GM21619 (cell line): Measurements from ENCODE around the gene NAV3.

Experiments used
- ATAC-seq: cut with Tn5 transposase; IDR thresholded peaks from one replicate; pipeline ENCODE4 v1.9.1; 2021; ENCODE audit not compliant: unreplicated experiment

NAV3 gene

DNA sequence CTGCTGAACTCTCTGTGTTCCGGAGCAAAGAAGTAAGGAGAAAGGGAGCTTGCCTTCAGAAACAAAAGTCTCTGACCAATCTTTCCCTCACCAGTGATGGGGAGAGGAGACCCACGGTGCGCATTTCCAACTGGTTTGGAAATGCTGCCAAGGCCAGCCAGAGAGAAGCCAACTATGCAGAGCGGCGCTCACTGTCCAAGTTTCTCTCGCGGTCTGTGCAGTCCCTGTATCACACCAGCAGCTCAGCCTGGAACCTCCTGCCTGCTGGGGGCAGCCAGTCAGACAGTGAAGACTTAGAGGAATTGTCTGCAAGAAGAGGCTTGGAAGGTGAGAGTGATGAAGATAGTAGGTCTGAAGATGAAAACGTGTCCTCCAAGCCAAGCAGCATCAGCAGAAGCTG lies 206.2 kb downstream of the NAV3 start:
- ATAC-seq: no peak

DNA sequence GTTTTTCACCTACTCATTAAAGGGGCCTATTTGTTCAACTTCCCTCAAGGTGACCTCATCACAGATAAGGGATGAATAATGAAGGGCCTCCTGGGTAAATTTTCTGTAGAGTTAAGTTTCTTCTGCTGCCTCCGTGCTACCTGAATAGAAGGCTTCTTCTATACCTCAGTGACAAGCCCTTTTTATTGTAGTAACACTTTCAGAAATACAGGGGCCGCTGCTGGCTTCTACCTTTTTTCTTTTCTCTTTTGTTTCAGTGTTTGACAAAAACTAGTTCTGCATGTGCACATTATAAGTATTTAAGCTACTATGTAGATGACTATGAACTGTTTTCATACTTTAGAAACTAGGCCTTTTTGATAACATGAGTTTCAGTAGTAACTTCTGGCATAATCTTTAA lies 207.0 kb downstream of the NAV3 start:
- no peak for ATAC-seq

DNA sequence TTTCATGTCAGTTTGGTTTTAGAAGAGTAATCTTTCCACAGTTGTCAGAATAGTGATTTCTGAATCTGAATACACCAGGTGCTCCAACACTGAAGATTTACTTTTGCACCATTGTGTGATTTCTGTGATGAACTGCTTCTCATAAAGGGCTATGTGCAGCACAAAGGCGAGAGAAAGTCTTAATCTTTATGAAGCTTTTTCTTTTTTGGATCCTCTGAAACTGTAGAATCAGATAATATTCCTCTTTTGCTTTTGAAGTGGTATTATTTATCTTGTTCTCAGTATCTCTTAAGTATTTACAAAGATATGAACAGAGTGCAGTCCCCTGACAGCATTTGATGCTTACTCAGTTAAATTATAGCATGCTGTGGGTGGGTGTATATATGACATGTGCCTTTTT lies 207.8 kb downstream of the NAV3 start:
- ATAC-seq: no peak

DNA sequence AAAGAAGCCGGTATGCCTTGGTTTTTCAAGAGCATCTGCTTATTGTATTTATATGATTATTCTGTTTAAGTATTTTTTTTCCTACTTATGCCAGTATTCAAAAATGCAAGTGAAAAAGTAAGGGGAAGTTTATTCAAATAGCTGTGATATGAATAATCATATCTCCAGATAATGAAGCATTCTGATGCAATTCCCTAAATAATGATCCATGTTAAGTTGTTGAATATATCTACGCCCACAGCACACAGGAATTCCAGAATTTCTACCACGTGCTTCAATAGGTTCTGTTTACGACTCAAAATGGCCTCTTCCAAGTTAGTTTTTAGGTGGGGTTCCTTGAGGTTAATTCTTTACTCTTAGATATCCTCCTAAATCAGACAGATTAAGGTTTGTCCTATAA lies 208.3 kb downstream of the NAV3 start:
- ATAC-seq: no peak

DNA sequence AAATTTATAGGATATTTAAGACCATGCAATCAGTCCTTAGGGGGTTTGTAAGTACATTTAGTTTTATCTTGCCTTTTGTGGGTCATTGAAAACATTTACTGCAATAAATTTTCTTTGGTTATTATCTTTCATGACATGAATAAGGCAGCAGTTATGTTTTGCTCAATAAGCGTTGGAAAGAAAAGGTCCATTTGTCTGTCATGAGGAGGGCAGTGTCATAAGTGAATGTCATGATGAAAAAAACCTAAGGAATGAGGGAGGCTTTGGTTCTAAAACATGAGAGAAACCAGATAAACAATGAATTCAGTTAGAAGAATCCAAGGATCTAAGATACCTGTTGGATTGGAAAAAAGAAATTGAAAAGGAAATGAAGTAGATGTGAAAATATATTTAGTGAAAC lies 209.4 kb downstream of the NAV3 start:
- no peak for ATAC-seq

DNA sequence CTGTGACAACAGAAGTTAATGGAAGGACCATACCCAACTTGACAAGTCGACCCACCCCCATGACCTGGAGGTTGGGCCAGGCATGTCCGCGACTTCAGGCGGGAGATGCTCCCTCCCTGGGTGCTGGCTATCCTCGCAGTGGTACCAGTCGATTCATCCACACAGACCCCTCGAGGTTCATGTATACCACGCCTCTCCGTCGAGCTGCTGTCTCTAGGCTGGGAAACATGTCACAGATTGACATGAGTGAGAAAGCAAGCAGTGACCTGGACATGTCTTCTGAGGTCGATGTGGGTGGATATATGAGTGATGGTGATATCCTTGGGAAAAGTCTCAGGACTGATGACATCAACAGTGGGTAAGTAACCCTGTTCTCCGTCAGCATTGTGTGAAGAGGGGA lies 220.1 kb downstream of the NAV3 start:
- no peak for ATAC-seq

DNA sequence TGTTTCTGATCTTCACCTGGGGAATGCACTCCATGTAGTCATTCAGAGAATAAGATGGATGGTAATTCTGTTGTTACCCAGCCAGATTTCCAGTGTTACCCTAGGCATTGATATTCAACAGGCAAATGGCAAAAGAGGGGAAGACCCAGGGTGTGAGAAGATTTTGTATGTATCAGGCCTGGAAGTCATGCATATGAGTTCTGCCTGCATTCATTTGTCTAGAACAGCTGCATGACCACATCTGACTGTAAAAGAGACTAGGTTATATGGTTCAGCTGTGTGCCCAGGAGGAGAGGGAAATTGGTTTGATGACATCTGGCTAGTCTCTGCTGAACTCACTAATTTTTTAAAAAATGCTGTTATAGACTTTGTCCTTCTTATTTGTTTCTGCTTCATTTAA lies 224.9 kb downstream of the NAV3 start:
- ATAC-seq: no peak

DNA sequence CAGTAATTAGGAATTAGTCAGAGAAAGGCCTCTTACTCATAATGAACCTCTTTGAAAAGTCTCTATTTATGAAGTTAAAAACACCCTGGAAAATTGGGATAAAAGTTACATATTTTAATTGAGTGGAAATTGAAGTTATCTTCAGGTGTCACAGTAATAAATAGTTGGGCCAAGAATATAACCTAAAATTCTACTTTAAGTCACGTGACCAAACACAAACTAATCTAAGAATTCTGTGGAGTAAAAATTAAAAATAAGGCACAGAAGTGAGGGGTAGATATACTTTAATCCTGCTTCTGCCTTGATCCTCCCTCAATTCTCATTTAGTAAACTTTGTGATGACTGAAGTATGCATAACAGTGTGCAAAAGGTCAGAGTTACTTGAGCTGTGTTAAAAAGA lies 226.4 kb downstream of the NAV3 start:
- no peak for ATAC-seq

DNA sequence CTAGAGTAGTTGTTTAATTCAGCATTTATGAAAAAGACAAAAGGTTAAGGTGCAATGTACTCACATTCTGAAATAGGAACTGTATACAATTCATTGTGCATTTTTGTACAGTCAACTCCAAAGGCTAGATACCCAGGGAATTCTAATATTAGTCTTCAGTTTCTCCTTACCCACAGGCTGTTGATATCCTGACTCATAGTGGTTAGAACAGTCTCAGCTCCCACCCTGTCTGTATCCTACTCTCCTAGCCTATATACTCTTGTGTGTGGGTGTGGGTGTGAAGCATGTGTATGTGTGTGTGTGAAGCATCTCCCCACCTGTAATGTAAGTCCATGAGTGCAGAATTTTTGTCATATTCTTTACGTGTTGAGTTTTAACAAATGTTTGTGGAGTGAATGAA lies 229.5 kb downstream of the NAV3 start:
- no peak for ATAC-seq

DNA sequence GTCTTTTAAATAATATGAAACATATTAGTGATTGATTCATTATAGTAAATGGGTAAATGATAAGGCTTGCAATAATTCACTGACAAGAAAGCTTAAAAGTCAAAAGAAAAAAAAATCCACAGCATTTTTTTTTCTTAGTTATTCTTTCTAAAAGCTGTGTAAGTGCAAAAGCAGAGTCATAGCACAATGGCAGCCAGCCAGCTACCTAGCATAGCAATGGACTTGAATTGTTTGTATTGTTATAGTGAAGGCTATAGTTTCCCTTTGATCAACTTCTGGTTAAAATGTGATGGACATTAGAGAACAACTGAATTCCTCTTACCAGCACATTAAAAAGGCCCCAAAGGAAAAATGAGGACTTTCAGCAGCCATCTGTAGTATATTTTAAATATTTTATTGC lies 232.1 kb downstream of the NAV3 start:
- no peak for ATAC-seq

DNA sequence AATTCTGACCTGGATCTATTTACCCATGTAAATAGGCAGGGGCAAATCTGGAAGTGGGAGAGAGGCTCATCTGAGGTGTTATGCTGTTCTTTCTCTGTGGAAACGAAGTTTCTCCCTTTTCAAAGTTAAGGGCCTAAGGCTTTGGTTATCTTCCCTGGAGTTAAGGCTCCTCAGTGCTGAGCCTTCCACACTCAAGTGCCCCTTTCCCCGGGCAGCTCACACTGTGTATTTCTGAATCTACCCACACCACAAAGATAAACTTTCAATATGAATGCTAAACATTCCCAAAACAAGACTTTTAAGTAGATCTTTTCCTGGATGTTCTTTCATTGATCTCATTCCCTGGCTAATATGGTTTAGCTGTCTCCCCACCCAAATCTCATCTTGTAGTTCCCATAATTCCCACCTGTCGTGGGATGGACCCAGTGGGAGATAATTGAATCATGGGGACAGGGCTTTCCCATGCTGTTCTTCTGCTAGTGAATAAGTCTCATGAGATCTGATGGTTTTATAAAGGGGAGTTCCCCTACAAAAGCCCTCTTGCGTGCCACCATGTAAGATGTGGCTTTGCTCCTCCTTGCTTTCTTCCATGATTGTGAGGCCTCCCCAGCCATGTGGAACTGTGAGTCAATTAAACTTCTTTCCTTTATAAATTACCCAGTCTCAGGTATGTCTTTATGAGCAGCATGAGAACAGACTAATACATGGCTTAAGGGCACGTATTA lies 251.1 kb downstream of the NAV3 start:
- ATAC-seq: no peak

DNA sequence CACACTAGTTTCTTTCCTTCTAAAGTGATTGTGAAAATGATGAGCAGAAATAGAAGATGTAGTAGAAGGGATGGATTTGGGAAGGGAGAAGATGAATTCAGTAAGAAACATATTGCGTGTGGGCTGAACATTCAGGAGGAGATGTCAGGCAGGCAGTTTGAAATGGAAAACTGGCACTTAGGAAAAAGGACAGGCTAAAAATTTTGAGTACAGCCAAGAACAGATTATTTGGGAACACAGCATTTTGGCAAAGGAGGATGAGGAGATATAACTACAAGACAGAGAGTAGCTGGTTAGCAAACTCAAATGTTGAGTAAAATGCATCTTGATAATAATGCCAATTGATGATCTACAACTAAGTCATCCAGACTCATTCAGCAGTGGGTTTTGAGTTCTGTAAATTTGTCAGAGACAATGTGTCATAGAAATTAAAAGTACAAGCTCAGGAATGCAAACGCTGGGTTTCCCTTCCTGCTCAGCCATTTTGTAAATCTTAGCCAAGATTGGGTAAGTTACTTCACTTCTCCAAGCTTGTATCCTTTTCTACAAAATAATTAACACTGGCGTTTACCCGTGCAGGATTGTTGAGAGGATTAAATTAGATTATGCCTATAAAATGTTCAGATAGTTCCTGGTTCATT lies 255.0 kb downstream of the NAV3 start:
- ATAC-seq: no peak

DNA sequence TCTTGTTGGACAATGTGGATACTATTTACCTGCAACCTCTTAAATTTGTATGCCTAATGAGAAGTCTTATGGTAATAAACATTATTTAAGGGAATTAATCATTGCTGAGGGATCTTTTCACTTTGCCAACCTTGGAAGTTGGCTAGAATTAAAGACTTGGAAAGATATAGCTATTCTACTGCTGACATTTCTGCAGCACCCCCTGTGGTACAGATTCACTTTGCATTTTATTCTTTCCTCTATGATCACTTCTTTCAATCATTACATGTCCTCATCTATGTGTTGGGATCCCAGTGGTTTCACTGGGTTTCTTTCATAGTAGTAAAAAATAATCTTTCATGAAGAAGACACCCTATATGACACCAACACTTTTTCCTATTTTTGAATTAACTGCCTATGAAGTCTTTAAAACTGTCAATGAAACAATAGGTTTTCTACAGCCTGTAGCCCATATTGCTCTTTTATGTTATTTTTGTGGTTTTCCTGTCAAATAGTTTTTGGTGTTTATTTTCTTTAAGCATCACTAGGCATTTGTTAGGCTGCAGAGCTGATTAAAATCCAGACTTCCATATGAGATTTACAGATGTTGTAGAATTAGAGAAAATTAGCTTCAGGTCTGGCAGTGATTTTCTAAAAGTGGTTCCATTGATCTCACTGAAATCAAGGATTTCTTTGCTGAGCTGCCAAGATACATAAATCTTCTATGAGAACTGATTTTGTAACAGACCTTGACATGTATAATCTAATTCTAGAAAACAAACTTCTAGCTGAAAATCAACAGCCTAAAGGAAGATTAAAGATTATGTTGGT lies 256.1 kb downstream of the NAV3 start:
- ATAC-seq: no peak

DNA sequence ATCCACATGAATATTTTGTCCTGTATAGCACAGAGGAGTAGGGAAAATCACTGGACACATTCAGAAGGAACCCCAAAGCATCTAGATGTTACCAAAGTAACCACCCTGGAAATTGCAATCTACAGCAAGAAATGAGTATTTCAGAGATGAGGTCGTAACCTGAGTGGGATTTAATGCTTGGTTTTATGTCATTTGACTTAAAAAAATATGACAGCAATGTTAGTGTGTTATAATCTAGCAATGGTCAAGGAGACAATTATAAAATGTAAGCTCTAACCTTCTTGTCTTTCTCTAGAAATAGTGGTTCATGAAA lies 256.6 kb downstream of the NAV3 start:
- no peak for ATAC-seq

DNA sequence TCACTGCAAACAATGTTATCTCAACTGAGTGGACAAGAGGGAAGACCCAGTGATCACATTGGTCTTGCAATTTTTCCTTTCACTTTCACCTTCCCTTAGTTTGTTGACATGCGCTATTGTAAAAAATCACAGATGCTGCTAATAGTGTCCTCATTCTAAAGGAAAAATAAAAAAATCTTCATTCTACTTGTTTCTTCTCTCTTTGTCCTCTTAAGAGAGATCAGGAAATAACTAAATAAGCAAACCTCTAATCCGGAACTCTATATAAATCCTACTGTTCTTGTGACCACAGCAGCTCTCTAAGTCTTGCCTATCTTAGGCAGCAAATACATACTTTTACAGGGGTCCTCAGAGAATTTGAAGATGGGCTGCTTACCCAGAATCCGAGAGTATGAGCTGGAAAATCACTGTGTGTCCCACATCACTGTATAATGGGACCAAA lies 257.7 kb downstream of the NAV3 start:
- peak; percentile 67 for ATAC-seq

DNA sequence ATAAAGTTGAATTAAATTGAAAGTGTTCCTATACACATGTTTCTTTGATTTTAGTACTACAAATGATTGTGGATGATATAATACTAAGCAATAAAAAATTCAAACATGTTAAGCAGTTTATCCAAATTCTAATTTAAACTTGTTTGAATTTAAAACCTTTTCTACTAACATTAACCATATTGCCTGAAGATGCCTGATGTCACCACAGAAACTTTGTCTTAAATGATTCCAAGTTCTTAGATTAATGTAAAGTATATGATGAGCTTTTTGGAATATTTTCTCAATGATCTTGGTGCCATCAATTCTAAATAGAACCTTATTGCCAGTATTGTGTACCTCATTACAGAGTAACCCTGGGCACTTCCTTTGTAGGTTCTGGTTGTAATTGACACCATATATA lies 259.6 kb downstream of the NAV3 start:
- no peak for ATAC-seq

DNA sequence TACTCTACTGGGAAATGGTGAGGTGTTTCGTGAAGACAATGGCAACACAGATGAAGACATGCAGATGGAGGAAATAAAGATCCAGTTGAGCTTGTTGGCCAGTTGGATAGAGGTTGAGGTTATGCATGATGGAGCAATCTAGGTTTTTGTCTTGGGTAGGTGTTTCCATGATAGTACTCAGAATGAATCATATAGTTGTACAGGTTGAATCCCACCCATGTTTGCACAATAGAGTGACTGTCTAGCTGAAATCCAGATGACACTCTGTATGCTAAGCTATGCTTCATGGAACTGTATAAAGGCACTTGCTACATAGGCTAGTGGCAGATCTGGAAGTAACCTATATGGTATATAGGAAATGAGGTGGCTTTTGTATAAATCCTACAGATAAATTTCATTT lies 264.9 kb downstream of the NAV3 start:
- ATAC-seq: no peak

DNA sequence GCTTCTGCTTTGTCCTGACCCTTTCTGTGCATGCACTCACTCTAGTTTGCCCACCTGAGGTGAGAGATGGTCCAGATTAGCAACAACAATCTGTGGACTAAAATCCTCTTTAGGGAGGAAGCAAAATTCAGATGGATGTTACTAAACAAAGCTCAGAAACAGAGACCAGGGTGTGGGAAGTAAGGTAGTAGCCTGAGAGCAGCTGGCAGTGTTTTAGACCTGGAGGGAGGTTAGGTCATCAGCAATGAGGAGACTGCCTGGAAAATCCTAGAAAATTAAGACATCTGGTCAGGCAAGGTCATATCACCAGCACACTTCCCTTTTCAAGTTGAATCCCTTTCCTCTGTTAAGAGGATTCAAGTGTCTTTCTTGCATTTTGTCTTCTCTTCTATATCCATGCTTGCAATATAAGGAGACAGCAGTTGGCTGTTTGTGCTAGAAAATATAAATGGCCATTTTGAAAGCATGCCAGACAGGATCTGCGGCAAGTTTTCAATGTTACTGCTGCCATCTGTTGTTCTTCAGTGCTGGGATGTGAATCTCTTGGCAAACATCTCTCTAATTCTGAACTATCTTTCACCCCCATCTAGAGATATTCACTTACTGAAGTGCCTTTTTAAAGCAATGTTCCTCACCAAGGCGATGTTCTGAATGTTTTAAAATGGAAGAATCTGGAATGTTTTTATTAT lies 266.4 kb downstream of the NAV3 start:
- no peak for ATAC-seq

DNA sequence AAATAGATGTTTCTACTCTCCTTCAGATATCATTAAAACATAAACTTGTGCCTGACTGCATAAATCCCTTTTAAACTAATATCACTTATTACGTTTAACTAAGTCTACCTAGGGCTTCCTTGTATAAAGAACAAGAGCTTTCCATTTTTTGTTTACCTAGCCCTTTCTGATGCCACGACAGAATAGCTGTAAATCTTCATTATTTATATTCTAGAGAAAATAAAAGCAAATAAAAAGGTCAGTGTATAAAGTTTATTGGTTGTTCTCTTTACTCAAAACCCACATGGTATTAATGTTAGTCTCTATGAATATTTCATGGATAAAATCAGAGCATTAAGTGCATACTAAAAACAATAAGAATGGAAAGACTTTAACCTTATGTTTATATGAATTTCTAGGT lies 269.1 kb downstream of the NAV3 start:
- ATAC-seq: no peak

DNA sequence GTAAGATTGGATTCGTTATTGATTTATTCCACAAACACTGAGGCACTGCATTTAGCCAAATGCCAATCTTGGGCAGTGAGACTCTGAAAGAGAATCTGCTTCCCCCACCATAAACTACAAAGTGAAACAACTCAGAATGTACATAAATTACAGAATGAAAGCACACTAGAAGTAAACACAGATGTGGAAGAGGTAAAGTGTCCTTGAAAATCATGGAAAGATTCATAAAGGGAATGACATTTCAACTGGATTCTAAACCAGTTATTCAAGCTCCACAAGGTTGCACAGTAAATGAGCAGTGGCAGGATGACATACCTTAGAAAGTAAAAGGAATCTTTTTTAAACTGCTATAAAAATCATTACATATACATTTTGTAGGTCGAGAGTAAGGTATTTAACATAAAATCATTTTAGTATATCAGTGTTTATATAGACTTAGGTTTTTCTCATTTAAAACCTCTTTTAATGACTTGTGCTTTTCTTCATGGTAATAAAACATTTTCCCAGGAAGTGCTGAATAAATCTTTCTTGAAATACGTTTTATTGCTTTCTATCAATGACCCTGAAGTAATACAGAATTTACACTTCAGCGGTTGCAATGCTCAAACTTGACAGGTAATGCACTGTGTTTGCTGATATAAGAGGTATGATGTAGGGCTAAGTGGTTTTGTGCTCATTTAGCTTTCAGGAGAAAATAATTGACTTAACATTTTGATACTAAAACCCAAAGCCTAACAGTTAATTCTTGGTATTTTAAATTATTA lies 270.6 kb downstream of the NAV3 start:
- ATAC-seq: no peak
